K562 (cell line): ENCODE data around the gene CHD6. TPM values are rescaled to one million over a fixed set of nuclear protein-coding genes. Genes with fewer than 3 reads are reported as not detected.

Experiments
- ATAC-seq: fragments of 200-7000 bp; cut with Tn5 transposase; 3 replicates; pipeline ENCODE4 v1.9.1; 2020; ENCODE audit warnings: moderate library complexity
- BruUV-seq: library from RNA; stranded (reverse); fragments of 400-500 nt; replicated peaks from 2 replicates; lab custom pipeline; 2021; lab: Mats Ljungman, UMichigan
- CTCF ChIA-PET: fragments of 300-600 bp; formaldehyde crosslinking; extraction: SDS; loops from one replicate; lab custom pipeline; 2021; ENCODE audit warnings: low intra/inter-chr PET ratio; lab: Yijun Ruan, JAX
- POLR2A ChIA-PET: fragments of 300-600, 350-650 bp; sonication (Branson Sonifier 250); formaldehyde crosslinking; extraction: SDS; loops from one replicate; lab custom pipeline; 2021; ENCODE audit warnings: antibody characterized with exemption, inconsistent platforms; lab: Yijun Ruan, JAX
- DNase-seq, 4 experiments: peaks; one replicate each; pipeline versions ENCODE4 v3.0.0 to v3.0.0-alpha.2; 2011 to 2018; ENCODE audit warnings: low spot score in 3 of 4, mixed read lengths in 3 of 4; ENCODE audit errors: extremely low read depth in 1 of 4
- FAIRE-seq: peaks from 2 replicates; lab custom pipeline; 2011; peaks lifted over from hg19 to GRCh38; lab: Jason Lieb, UNC
- H2AFZ ChIP-seq: 2 replicates; pipeline ENCODE4 v1.6.0; 2011; ENCODE audit warnings: low read depth, low read length, control low read depth, inconsistent platforms
- H3K27ac ChIP-seq: fragments of 200-600 bp; 3 replicates; pipeline ENCODE4 v1.8.0; 2011; ENCODE audit warnings: low read depth, mild to moderate bottlenecking, control low read depth, inconsistent platforms, low read length, moderate library complexity, mixed read lengths; ENCODE audit errors: extremely low read depth
- H3K27me3 ChIP-seq, 2 experiments: fragments of 300-600 bp in 1 of 2; 2 replicates in 1 of 2; 3 replicates in 1 of 2; pipeline versions ENCODE4 v1.6.0 to v1.8.0; 2011; ENCODE audit warnings: inconsistent platforms in 2 of 2, low read length in 2 of 2, mild to moderate bottlenecking in 1 of 2, mixed read lengths in 1 of 2, moderate library complexity in 1 of 2; ENCODE audit not compliant: control insufficient read depth in 2 of 2, insufficient read depth in 2 of 2
- H3K36me3 ChIP-seq: fragments of 300-600 bp; 3 replicates; pipeline ENCODE4 v1.8.0; 2011; ENCODE audit warnings: mild to moderate bottlenecking, low read length, inconsistent platforms; ENCODE audit not compliant: control insufficient read depth, insufficient read depth
- H3K4me1 ChIP-seq, 2 experiments: fragments of 200-600 bp in 1 of 2; replicated peaks in 1 of 2; 2 replicates in 1 of 2; 3 replicates in 1 of 2; pipeline versions ENCODE4 v1.5.1 to v1.8.0; 2011; ENCODE audit warnings: inconsistent platforms in 2 of 2, low read length in 2 of 2, mild to moderate bottlenecking in 1 of 2, mixed read lengths in 1 of 2, moderate library complexity in 1 of 2; ENCODE audit not compliant: control insufficient read depth in 2 of 2, insufficient read depth in 2 of 2
- H3K4me2 ChIP-seq: 2 replicates; pipeline ENCODE4 v1.6.1; 2011; ENCODE audit warnings: low read length, control low read depth, inconsistent platforms, mixed read lengths; ENCODE audit not compliant: insufficient read depth
- H3K4me3 ChIP-seq: fragments of 200-600 bp; sonication (generic), shearing (Covaris generic); 2 replicates; pipeline ENCODE4 v1.5.1; 2016; ENCODE audit warnings: control low read depth, inconsistent platforms
- H3K79me2 ChIP-seq: fragments of 200-600 bp; 3 replicates; pipeline ENCODE4 v1.8.0; 2011; ENCODE audit warnings: low read length, inconsistent platforms; ENCODE audit not compliant: control insufficient read depth, insufficient read depth
- H3K9ac ChIP-seq, 2 experiments: 2 replicates each; pipeline versions ENCODE4 v1.6.0 to v1.6.1; 2011; ENCODE audit warnings: low read depth in 2 of 2, low read length in 2 of 2, control low read depth in 1 of 2, inconsistent platforms in 1 of 2, mild to moderate bottlenecking in 1 of 2, mixed read lengths in 1 of 2; ENCODE audit not compliant: insufficient read depth in 1 of 2
- H3K9me1 ChIP-seq: one replicate; pipeline ENCODE4 v1.6.0; 2011; ENCODE audit warnings: inconsistent platforms, mild to moderate bottlenecking, low read length, moderate library complexity; ENCODE audit not compliant: control insufficient read depth, insufficient read depth
- H3K9me3 ChIP-seq: replicated peaks from 2 replicates; pipeline ENCODE4 v1.5.1; 2011; ENCODE audit warnings: low read depth, low read length, inconsistent platforms; ENCODE audit not compliant: control insufficient read depth, insufficient read depth
- H4K20me1 ChIP-seq: replicated peaks from 2 replicates; pipeline ENCODE4 v1.6.1; 2011; ENCODE audit warnings: low read length, inconsistent platforms, mixed read lengths; ENCODE audit not compliant: control insufficient read depth, insufficient read depth
- BDP1 ChIP-seq: IDR thresholded peaks from 3 replicates; pipeline ENCODE4 v1.6.1; 2011; ENCODE audit not compliant: insufficient read length, insufficient read depth
- CEBPB ChIP-seq: fragments of 450-650 bp; IDR thresholded peaks from 2 replicates; pipeline ENCODE4 v1.6.1; 2016; ENCODE audit warnings: missing genetic modification characterization, missing compliant biosample characterization
- CTCF ChIP-seq, 3 experiments: IDR thresholded peaks in 2 of 3; conservative IDR thresholded peaks in 1 of 3; 2 replicates each; pipeline ENCODE4 v1.5.1; 2011 to 2012; ENCODE audit warnings: low read length in 3 of 3, mild to moderate bottlenecking in 3 of 3, control low read depth in 2 of 3, improper control_type of control experiment in 1 of 3, inconsistent platforms in 1 of 3, low read depth in 1 of 3, mixed read lengths in 1 of 3, moderate library complexity in 1 of 3; ENCODE audit not compliant: insufficient read depth in 2 of 3
- HES1 ChIP-seq: fragments of 450-650 bp; IDR thresholded peaks from 2 replicates; pipeline ENCODE4 v1.6.1; 2016; ENCODE audit warnings: low read depth, mild to moderate bottlenecking, moderate library complexity
- HNRNPH1 ChIP-seq: fragments of 200-400 bp; formaldehyde crosslinking; optimal IDR thresholded peaks from 2 replicates; pipeline ENCODE3; 2017; ENCODE audit warnings: low read depth, mild to moderate bottlenecking, low read length, moderate library complexity
- HNRNPUL1 ChIP-seq: fragments of 200-400 bp; formaldehyde crosslinking; IDR thresholded peaks from 2 replicates; pipeline ENCODE4 v1.6.1; 2017; ENCODE audit warnings: low read length
- KLF6 ChIP-seq: fragments of 250-450 bp; sonication (Bioruptor Pico); IDR thresholded peaks from 2 replicates; pipeline ENCODE4 v1.4.0; 2020; ENCODE audit warnings: mild to moderate bottlenecking, moderate library complexity, borderline replicate concordance
- PHF21A ChIP-seq: fragments of 450-650 bp; IDR thresholded peaks from 2 replicates; pipeline ENCODE4 v1.6.1; 2017; ENCODE audit warnings: low read depth, borderline replicate concordance
- PTTG1 ChIP-seq: fragments of 450-650 bp; IDR thresholded peaks from 2 replicates; pipeline ENCODE4 v1.6.1; 2016; ENCODE audit warnings: low read depth, mild to moderate bottlenecking, missing genetic modification characterization, missing compliant biosample characterization
- ZHX1 ChIP-seq: fragments of 150-350 bp; conservative IDR thresholded peaks from 2 replicates; pipeline ENCODE4 v1.6.1; 2014; ENCODE audit warnings: low read length
- ZKSCAN8 ChIP-seq: fragments of 200-800 bp; sonication (Bioruptor generic); IDR thresholded peaks from 2 replicates; pipeline ENCODE4 v1.6.1; 2016; ENCODE audit warnings: missing genetic modification characterization, missing compliant biosample characterization
- ZNF644 ChIP-seq: fragments of 200-800 bp; sonication (Bioruptor generic); IDR thresholded peaks from 2 replicates; pipeline ENCODE4 v1.6.1; 2016; ENCODE audit warnings: low read depth, missing genetic modification characterization, missing compliant biosample characterization
- ZNF655 ChIP-seq: fragments of 250-450 bp; sonication (Bioruptor Pico); IDR thresholded peaks from 2 replicates; pipeline ENCODE4 v1.5.0; 2021
- ZNF79 ChIP-seq: fragments of 250-450 bp; sonication (Bioruptor Pico); IDR thresholded peaks from 2 replicates; pipeline ENCODE4 v1.4.0; 2020; ENCODE audit warnings: low read depth, mild to moderate bottlenecking, moderate library complexity
- WGBS: fragments of 100-300 bp; shearing (Covaris generic); methylation state at CpG from one replicate; pipeline ENCODE4 v1.1.6; 2016; ENCODE audit warnings: low coverage, mixed read lengths; ENCODE audit not compliant: insufficient coverage; ENCODE audit errors: missing lambda C conversion rate; 5-methylcytosine and 5-hydroxymethylcytosine counted together
- in situ Hi-C: fragments of 300-500 bp; cut with MboI; formaldehyde crosslinking; loops from 4 replicates; pipeline ENCODE4 v1.15.0; 2018; ENCODE audit warnings: inconsistent platforms, mixed read lengths
- intact Hi-C: fragments of 100-400 bp; cut with micrococcal nuclease; formaldehyde crosslinking; loops from 2 replicates; pipeline ENCODE4 v1.14.2; 2022
- polyA plus RNA-seq, 8 experiments: library from polyadenylated mRNA; depleted of rRNA in 4 of 8; stranded (reverse) in 5 of 8; unstranded in 3 of 8; fragments of >200 nt; fragmentation: Nextera tagmentation in 2 of 8; fragmentation: Illumina TruSeq in 1 of 8; extraction: Ambion mirVana in 2 of 8; extraction: Trizol in 1 of 8; gene quantifications; 2 replicates each; pipeline versions ENCODE4 v1.2.1 to v1.2.3, GENCODE V29; 2011 to 2014; ENCODE audit warnings: inconsistent platforms in 1 of 8, missing spikeins in 1 of 8
- total RNA-seq, 7 experiments: library from RNA; depleted of rRNA in 6 of 7; stranded (reverse); fragments of >200 nt in 6 of 7; fragmentation: Illumina TruSeq in 2 of 7; extraction: Trizol in 2 of 7; gene quantifications; 2 replicates each; pipeline versions ENCODE4 v1.2.1 to v1.2.3, GENCODE V29; 2011 to 2021; ENCODE audit warnings: low replicate concordance in 1 of 7

Gene CHD6
- total and polyA plus RNA-seq, 9 of the 15 experiments (the other 6 are each of a cell fraction or from before 2014, with no cell fraction given): 3.9 to 24.2 (median 12.8) TPM

GRCh38 chr20:41411391-41411847 lies 206.8 kb downstream of the CHD6 start (continued):
- peak in 2 of 3 experiments; percentile 48 to 53; a peak in 4 of 6 replicates for TF ChIP-seq CTCF (IDR thresholded peaks at IDR 0.05 in 2 of 3, conservative IDR thresholded peaks at IDR 0.05 in 1 of 3; ENCODE audit: insufficient read depth in 2 of 3, low read depth in 1 of 3, low read length in 3 of 3)
- TF ChIP-seq HES1: no peak
- TF ChIP-seq ZNF655 (CRISPR knock-in tag): no peak
- no peak for TF ChIP-seq HNRNPH1
- no peak for TF ChIP-seq CEBPB

GRCh38 chr20:41408986-41409385 lies 209.2 kb downstream of the CHD6 start:
- no peak for DNase-seq
- Histone ChIP-seq H3K9me1 (no peaks in the 10 kb centered on the region), H3K4me3 (no peak overlapping the region), H4K20me1 (no peaks in the 10 kb centered on the region; the same call in 1 of the 2 replicates), H3K27ac (no peak overlapping the region), H3K4me2 (no peak overlapping the region), H3K79me2 (no peaks in the 10 kb centered on the region), H3K27me3 (no peaks in the 10 kb centered on the region), H3K4me1 (peaks cover 0 to 4% of the 10 kb centered on the region in 2 experiments; a peak in 3 of 5 replicates), H3K9me3 (no peaks in the 10 kb centered on the region), H3K36me3 (peaks cover 80% of the 10 kb centered on the region; the same call in 2 of the 3 replicates), H3K9ac (no peak overlapping the region), H2AFZ (no peak overlapping the region)
- intact Hi-C loops: no loop called here
- POLR2A ChIA-PET: interaction anchor here (0.7 to 1.9 kb wide), 3 partner anchors 9 to 16 kb away, joined by 3 to 5 read pairs (median 4); no protein-coding TSS in a partner anchor
- CTCF ChIA-PET: no interaction called here
- in situ Hi-C loops: no loop called here
- BruUV-seq: no TSS peak
- WGBS: 88% methylated on average over 9 of the region's 9 CpGs
- FAIRE-seq: no peak
- no peak for ATAC-seq
- no peak for TF ChIP-seq HNRNPUL1
- TF ChIP-seq ZKSCAN8 (CRISPR knock-in tag): no peak
- TF ChIP-seq ZNF79 (CRISPR knock-in tag): no peak
- no peak for TF ChIP-seq PHF21A
- TF ChIP-seq ZNF644: no peak
- no peak for TF ChIP-seq KLF6 (CRISPR knock-in tag)
- no peak for TF ChIP-seq PTTG1
- TF ChIP-seq BDP1: no peak
- TF ChIP-seq ZHX1: no peak
